Endothelial cell of umbilical vein (primary cell): ENCODE results near the gene SLF2. TPM values are rescaled to one million over a fixed set of nuclear protein-coding genes. Genes with fewer than 3 reads are reported as not detected.

Source experiments
- BruUV-seq: library from RNA; stranded (reverse); fragments of 400-500 nt; replicated peaks from 2 replicates; lab custom pipeline; 2021; lab: Mats Ljungman, UMichigan
- CTCF ChIA-PET: fragments of 300-600, 350-600 bp; sonication (Branson Sonifier 250); formaldehyde crosslinking; loops from one replicate; lab custom pipeline; 2021; ENCODE audit warnings: antibody characterized with exemption, inconsistent platforms; lab: Charles Lee
- POLR2A ChIA-PET: fragments of 300-600, 350-600 bp; sonication (Branson Sonifier 250); formaldehyde crosslinking; loops from one replicate; lab custom pipeline; 2021; ENCODE audit warnings: antibody characterized with exemption, inconsistent platforms; lab: Charles Lee
- DNase-seq: peaks from one replicate; pipeline ENCODE4 v3.0.0-alpha.2; 2011; ENCODE audit warnings: low read depth, low spot score
- FAIRE-seq: peaks from 2 replicates; lab custom pipeline; 2011; peaks lifted over from hg19 to GRCh38; lab: Jason Lieb, UNC
- H2AFZ ChIP-seq: 2 replicates; pipeline ENCODE4 v1.6.0; 2012; ENCODE audit warnings: low read depth, low read length, control low read depth, inconsistent platforms
- H3K27ac ChIP-seq: 2 replicates; pipeline ENCODE4 v1.5.1; 2011; ENCODE audit warnings: low read depth, mild to moderate bottlenecking, control low read depth, low read length, moderate library complexity; ENCODE audit not compliant: insufficient read depth
- H3K27me3 ChIP-seq, 2 experiments: 2 replicates each; pipeline versions ENCODE4 v1.6.0 to v1.6.1; 2011; ENCODE audit warnings: low read length in 2 of 2, mixed read lengths in 1 of 2; ENCODE audit not compliant: control insufficient read depth in 2 of 2, insufficient read depth in 2 of 2
- H3K36me3 ChIP-seq, 2 experiments: 2 replicates in 1 of 2; 3 replicates in 1 of 2; pipeline ENCODE4 v1.5.1; 2011; ENCODE audit warnings: low read length in 2 of 2, mild to moderate bottlenecking in 1 of 2, moderate library complexity in 1 of 2; ENCODE audit not compliant: control insufficient read depth in 2 of 2, insufficient read depth in 2 of 2; ENCODE audit errors: extremely low read depth in 1 of 2
- H3K4me1 ChIP-seq: 3 replicates; pipeline ENCODE4 v1.5.1; 2011; ENCODE audit warnings: mild to moderate bottlenecking, low read length; ENCODE audit not compliant: control insufficient read depth, insufficient read depth; ENCODE audit errors: extremely low read depth
- H3K4me2 ChIP-seq: 2 replicates; pipeline ENCODE4 v1.6.1; 2011; ENCODE audit warnings: low read length, control low read depth, mixed read lengths; ENCODE audit not compliant: insufficient read depth
- H3K4me3 ChIP-seq, 3 experiments: fragments of 200-600 bp in 1 of 3; sonication (generic), shearing (Covaris generic) in 1 of 3; replicated peaks in 1 of 3; 2 replicates each; pipeline ENCODE4 v1.5.1; 2011 to 2016; ENCODE audit warnings: control low read depth in 3 of 3, low read length in 3 of 3, mild to moderate bottlenecking in 2 of 3, inconsistent platforms in 1 of 3, low read depth in 1 of 3, moderate library complexity in 1 of 3; ENCODE audit not compliant: insufficient read depth in 1 of 3
- H3K79me2 ChIP-seq: 2 replicates; pipeline ENCODE4 v1.6.0; 2012; ENCODE audit warnings: low read length, inconsistent platforms; ENCODE audit not compliant: control insufficient read depth, insufficient read depth
- H3K9ac ChIP-seq: replicated peaks from 2 replicates; pipeline ENCODE3; 2011; ENCODE audit warnings: low read length, control low read depth; ENCODE audit not compliant: insufficient read depth; ENCODE audit errors: extremely low read depth
- H3K9me1 ChIP-seq: replicated peaks from 3 replicates; pipeline ENCODE4 v1.6.0; 2011; ENCODE audit warnings: mild to moderate bottlenecking, low read length; ENCODE audit not compliant: control insufficient read depth, insufficient read depth; ENCODE audit errors: extremely low read depth
- H3K9me3 ChIP-seq: replicated peaks from 2 replicates; pipeline ENCODE4 v1.5.1; 2012; ENCODE audit warnings: low read length, inconsistent platforms; ENCODE audit not compliant: control insufficient read depth, insufficient read depth
- H4K20me1 ChIP-seq: replicated peaks from 2 replicates; pipeline ENCODE3; 2011; ENCODE audit warnings: mild to moderate bottlenecking, low read length; ENCODE audit not compliant: control insufficient read depth, insufficient read depth; ENCODE audit errors: extremely low read depth
- JUN ChIP-seq: IDR thresholded peaks from 2 replicates; pipeline ENCODE4 v1.6.1; 2011; ENCODE audit warnings: borderline replicate concordance, low read depth; ENCODE audit not compliant: insufficient read length, insufficient read depth
- dilution Hi-C: fragments of 300-500 bp; cut with MboI; formaldehyde crosslinking; loops from one replicate; pipeline ENCODE4 v1.15.0; 2019; ENCODE audit warnings: low sequenced_read_pairs; ENCODE audit not compliant: extremely low pct_ligation_motif_present
- intact Hi-C: fragments of 100-400 bp; cut with micrococcal nuclease; formaldehyde crosslinking; loops from one replicate; pipeline ENCODE4 v1.10.0; 2022
- polyA plus RNA-seq, 4 experiments: library from polyadenylated mRNA; depleted of rRNA in 3 of 4; stranded (reverse) in 3 of 4; unstranded in 1 of 4; fragments of >200 nt; gene quantifications; 2 replicates each; pipeline versions ENCODE4 v1.2.1 to v1.2.3, GENCODE V29; 2011 to 2012; ENCODE audit warnings: missing spikeins in 1 of 4
- total RNA-seq: library from RNA; stranded (reverse); gene quantifications from 2 replicates; pipeline ENCODE4 v1.2.3, GENCODE V29; 2021
- TF ChIP-seq, protein P1 (sequence below), 2 donors: IDR thresholded peaks; 1 replicate in 1 of 2; 2 replicates in 1 of 2; pipeline ENCODE4 v1.5.1; 2011; ENCODE audit warnings: low read length in 2 of 2, mild to moderate bottlenecking in 2 of 2, moderate library complexity in 2 of 2, control low read depth in 1 of 2, inconsistent platforms in 1 of 2, low read depth in 1 of 2; ENCODE audit not compliant: insufficient read depth in 1 of 2; ENCODE audit errors: extremely low read depth in 1 of 2
- TF ChIP-seq, protein P2 (sequence below): IDR thresholded peaks from 2 replicates; pipeline ENCODE4 v1.6.1; 2011; ENCODE audit not compliant: insufficient read depth, insufficient read length

The SLF2 gene
- total and polyA plus RNA-seq, 2 donors (not counting 3 experiments of a cell fraction or from before 2014, with no cell fraction given), result 7.5 to 35.5 TPM

DNA sequence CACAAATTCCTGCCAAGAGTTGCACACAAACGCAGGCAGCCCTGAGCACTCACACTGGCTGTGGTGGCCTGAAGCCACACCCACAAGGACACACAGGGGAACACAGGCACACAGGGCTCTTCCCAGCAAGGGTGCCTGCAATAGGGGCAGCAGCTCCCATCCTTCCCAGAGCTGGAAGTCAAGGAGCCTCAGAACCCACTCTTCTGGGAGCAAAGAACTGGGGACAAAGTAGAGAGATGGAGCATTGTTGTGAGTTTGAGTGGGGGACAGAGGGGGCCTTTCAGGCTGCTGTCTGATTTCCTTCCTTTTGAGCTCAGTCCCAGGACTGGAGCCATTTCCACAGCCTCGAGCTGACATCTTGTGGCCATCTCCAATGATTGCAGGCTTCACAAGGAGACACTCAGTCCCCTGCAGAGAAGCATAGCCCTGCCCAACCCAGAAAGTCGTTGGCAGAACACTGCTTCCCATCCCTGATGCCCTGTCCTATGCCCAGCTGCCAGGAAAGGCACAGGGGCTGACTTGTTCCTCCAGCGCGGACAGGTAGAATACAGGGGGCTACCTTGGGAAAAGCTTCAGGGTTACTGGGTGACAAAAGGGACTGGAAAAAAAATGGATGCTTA, 34.4 kb upstream of the SLF2 start:
- dilution Hi-C loops, result no loop called here
- no TSS peak for BruUV-seq
- TF ChIP-seq JUN, result no peak
- TF ChIP-seq, protein P1, sequence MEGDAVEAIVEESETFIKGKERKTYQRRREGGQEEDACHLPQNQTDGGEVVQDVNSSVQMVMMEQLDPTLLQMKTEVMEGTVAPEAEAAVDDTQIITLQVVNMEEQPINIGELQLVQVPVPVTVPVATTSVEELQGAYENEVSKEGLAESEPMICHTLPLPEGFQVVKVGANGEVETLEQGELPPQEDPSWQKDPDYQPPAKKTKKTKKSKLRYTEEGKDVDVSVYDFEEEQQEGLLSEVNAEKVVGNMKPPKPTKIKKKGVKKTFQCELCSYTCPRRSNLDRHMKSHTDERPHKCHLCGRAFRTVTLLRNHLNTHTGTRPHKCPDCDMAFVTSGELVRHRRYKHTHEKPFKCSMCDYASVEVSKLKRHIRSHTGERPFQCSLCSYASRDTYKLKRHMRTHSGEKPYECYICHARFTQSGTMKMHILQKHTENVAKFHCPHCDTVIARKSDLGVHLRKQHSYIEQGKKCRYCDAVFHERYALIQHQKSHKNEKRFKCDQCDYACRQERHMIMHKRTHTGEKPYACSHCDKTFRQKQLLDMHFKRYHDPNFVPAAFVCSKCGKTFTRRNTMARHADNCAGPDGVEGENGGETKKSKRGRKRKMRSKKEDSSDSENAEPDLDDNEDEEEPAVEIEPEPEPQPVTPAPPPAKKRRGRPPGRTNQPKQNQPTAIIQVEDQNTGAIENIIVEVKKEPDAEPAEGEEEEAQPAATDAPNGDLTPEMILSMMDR (IDR thresholded peaks at IDR 0.05; ENCODE audit: extremely low read depth in 1 of 2, insufficient read depth in 1 of 2, low read depth in 1 of 2, low read length in 2 of 2), result peak; percentile 62 to 77
- TF ChIP-seq, protein P2, sequence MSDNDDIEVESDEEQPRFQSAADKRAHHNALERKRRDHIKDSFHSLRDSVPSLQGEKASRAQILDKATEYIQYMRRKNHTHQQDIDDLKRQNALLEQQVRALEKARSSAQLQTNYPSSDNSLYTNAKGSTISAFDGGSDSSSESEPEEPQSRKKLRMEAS, result no peak
- Histone ChIP-seq H3K27ac (no peak overlapping the region), H3K27me3 (peaks cover 5 to 11% of the 10 kb centered on the region in 2 experiments), H4K20me1 (no peaks in the 10 kb centered on the region), H3K79me2 (no peaks in the 10 kb centered on the region), H3K9me1 (no peaks in the 10 kb centered on the region), H3K4me1 (peaks cover 13% of the 10 kb centered on the region), H3K9me3 (no peaks in the 10 kb centered on the region), H3K4me2 (no peak overlapping the region), H3K36me3 (no peaks in the 10 kb centered on the region), H3K9ac (no peak overlapping the region), H3K4me3 (no peak overlapping the region), H2AFZ (no peak overlapping the region)
- FAIRE-seq (peak; percentile 81), DNase-seq (peak; percentile 57)
- intact Hi-C loops, result loop anchor here (1.0 to 5.0 kb wide), 5 partner anchors 146 to 444 kb away; partner anchors contain the start of gene SEC31B
- POLR2A ChIA-PET, result interaction anchor here (1.1 kb wide), 1 partner anchor 343 kb away, joined by 3 read pairs; the partner anchor contains the start of gene HIF1AN
- CTCF ChIA-PET, result interaction anchor here (0.6 to 2.3 kb wide), 62 partner anchors 9 to 1018 kb away, joined by 3 to 57 read pairs (median 4); partner anchors contain the start of genes HIF1AN, NDUFB8, SCD and SEMA4G
